NCI-H1694 (cell line): ENCODE data around the gene SWI5.
"Not testable (repeated sequence)": the region's sequence is repeated elsewhere in the genome, so short reads cannot be mapped to it uniquely, and the experiment has no call there.

Source experiments
- DNase-seq: peaks from one replicate; lab custom pipeline; 2025; lab: John Stamatoyannopoulos, UW

SWI5 gene

DNA sequence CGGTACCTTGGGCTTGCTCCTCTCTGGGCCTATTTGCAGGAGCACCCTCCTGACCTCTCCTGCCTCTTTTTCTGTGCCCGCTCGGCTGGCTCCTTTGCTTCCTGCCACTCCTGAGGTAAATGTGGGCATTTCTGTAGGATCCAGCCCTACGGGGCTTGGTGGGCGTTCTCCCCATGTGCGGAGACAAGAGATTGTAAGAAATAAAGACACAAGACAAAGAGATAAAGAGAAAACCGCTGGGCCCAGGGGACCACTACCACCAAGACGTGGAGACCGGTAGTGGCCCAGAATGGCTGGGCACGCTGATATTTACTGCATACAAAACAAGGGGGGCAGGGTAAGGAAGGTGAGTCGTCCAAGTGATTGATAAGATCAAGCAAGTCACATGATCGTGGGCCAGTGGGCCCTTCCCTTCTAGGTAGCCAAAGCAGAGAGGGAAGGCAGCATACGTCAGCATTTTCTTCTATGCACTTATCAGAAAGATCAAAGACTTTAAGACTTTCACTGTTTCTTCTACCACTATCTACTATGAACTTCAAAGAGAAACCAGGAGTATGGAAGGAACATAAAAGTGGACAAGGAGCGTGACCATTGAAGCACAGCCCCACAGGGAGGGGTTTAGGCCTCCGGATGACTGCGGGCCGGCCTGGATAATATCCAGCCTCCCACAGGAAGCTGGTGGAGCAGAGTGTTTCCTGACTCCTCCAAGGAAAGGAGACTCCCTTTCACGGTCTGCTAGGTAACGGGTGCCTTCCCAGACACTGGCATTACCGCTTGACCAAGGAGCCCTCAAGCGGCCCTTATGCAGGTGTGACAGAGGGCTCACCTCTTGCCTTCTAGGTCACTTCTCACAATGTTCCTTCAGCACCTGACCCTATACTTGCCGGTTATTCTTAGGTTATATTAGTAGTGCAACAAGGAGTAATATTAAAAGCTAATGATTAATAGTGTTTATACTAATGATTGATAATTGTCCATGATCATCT is 3.3 kb downstream of the SWI5 start:
- not testable (repeated sequence) for DNase-seq

DNA sequence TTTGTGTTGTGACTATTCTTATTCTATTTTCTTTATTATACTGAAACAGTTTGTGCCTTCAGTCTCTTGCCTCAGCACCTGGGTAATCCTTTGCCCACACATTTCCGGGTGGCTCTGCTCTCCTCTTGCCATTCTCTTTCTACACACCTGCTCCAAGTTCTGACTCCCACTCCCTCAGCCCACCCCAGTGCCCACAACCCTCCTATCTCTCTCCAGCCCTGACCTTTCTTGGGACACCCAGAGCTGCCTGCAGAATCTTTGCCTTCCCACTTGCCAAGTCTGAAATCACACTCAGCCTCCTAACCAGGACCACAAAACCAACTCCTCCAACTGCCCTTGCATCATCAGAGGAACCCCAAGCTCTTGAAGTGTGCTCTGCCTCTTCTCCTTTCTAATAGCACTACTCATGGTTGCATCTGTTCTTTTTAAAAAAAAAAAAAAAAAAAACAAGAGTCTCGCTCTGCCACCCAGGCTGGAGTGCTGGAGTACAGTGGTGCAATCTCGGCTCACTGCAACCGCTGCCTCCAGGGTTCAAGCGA is 4.1 kb downstream of the SWI5 start:
- DNase-seq: no peak

DNA sequence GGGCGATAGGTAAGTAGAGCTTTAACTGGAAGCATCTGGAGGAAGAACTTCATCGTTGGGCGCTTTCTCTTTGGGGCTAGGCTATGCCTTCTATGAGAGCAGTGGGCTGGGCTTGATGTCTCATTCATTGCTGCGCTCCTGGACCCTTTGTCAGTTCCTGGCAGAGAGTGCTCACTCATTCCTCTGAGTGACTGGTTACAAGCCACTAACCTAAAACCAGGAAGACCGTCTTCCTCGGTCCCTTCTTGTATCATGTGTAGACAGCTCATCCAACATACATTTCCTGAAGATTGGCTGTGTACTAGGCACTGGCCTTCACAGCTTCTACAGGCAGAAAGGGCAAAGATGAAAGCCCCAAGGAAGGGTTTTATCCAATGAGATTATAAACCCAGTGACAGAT is 6.4 kb downstream of the SWI5 start:
- no peak for DNase-seq

DNA sequence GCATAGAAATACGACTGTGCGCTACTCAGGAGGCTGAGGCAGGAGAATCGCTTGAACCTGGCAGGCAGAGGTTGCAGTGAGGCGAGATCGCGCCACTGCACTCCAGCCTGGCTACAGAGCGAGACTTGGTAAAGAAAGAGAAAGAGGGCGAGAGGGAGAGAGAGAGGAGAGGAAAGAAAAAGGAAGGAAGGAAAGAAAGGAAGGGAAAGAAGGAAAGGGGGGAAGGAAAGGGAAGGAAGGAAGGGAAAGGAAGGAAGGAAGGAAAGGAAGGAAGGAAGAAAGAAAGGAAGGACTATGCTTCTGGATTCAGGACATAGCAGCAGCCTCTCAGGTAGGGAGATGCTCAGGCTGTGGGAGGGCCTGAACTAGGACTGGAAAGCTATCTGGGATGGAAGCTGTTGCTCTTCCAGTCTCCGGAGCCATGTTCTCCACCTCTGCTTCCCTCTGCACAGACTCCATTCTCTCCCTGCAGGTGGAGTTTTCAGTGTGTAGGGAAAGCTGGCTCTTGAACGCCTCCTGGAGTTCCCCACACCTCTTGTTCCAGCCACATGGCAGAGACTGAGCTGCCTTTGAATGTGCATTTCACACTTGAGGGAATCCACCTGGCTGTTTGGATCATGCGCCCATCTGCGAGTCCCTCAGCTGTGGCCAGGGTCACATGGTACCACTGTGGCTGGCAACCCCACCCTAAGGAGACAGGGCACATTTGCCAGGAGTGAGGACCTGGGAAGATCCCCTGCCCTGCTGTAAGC is 9.1 kb downstream of the SWI5 start:
- DNase-seq: no peak

DNA sequence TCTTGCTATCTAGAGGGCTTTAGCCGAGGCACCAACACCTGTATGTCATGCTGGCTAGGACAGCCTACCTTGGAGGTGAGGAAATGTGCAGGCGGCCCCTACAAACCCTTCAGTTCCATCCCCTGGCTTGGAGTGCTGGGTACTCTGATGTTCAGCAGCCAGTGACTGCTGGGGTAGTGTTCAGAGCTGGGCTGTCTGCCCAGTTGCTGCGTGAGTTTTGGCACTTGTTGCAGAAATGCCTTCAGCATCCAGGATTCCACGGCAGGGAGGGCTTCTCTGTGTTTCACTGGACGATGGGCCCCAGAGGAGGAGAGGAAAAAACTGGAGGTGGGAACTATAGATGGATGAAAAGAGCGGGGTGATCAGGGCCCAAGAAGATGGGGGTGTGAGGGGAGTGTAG is 10.4 kb downstream of the SWI5 start:
- DNase-seq: no peak

DNA sequence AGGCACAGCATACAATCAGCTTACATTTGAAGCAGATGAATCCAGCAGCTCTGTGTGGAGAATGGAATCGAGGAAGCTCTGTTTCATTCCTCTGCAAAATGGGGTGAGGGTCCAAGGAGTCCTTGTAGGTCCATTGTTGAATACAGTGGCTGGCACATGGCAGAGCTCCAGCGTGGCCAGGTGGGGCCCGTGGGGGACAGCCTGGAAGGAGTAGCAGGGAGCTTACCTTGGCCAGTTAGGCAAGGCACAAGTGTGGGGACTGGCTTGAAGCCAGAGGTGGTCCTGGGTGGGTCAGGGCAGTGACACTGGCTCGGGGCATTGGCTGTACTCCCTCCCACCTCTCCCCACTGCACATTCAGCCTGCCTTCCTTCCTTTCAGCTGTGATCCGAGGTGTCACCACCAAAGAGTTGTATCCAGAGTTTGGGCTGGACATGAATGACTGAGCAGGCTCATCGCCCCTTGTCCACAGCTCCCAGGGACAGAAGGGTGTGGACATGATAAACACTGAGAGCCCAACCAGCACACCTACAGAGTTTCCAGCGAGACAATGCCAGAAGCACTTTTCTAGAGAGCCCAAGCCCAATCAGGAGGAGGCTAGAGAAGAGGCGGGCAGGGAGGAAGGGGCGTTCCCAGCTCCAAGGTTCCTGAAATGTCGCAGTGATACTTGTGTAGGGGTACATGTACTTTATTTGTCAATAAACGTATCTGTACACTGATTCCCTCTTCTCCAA is 12.4 kb downstream of the SWI5 start:
- no peak for DNase-seq

DNA sequence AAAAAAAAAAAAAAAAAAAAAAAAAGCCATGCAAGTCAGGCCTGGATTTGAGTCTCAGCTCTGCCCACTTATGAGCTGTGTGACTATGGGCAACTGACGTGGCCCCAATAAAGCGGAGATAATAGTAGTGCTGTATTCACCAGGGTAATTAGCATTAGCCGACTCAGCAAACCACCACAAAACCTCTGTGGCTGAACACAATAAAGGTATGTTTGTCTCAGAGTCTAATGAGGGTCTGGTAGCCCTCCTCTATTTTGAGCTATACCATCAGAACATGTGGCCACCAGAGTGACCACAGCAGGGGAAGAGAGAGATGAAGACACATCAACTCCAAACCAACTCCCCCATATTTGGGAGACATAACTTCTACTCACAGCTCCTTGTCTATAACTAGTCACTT is 15.9 kb downstream of the SWI5 start:
- no peak for DNase-seq

DNA sequence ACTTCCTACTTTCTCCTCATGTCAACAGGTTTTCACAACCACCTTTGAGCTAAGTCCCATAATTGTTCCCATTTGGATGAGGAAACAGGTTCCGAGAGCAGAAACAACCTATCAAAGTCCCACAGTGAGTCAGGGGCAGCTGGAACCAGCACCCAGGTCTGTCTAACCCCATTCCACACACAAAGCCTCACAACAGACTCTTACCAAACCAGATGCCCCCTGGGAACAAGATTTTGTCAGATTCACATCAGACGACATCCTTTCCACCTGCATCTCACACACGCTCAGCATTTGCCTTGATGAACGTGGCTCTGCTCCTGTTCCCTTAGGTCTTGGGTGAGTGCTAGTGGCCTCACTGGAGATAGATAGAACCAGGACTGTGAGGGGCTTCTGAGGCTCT is 17.0 kb downstream of the SWI5 start:
- DNase-seq: no peak

DNA sequence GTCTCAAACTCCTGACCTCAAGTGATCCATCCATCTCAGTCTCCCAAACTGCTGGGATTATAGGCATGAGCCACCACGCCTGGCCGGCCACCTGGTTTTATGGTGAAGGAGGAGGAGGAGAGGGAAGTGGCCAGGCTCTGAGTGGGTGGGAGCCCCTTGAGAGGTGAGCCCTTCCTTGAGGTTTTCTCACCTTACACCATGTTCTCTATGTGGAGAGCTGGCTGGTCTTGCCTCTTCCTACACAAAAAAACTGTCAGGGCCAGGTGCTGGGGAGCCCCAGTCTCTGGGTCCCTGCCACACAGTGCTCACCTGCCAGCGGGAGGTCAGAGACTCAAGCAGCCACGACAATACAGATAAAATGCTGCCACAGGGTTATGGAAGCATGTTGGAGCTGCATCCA is 18.1 kb downstream of the SWI5 start:
- no peak for DNase-seq

DNA sequence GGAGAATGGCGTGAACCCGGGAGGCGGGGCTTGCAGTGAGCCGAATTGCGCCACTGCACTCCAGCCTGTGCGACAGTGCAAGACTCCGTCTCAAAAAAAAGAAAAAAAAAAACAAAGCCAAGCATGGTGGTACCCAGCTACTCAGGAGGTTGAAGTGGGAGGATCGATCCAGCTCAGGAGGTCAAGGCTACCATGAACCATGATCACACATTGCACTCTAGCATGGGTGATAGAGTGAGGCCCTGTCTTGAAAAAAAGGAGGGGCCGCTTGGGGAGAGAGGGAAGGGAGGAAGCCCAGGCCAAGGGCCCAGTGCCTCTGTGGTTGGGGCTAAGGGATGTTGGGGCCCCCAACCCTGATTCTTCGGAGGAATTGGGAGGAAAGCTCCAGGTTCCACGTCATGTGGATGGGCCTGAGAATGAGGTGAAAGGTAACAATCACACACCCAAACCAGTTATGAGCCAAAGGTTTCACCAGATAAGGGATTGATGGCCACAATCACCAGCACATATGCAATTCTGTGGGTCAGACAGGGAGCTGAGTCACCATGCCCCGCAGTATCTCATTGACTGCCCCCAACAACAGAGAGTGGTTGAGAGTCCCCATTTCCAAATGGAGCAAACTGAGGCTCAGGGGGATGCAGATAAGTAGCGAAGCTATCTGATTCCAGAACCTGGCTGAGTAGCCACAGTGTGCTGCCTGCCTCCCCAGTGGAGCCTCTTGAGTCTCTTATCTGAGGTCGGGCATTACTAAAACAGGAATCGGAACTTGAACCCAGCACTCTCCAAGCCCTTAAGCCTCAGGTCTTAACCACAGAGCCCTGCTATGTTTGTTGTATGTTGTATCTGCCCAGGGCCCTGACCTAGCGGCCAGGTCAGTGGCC is 20.5 kb downstream of the SWI5 start:
- DNase-seq: no peak

DNA sequence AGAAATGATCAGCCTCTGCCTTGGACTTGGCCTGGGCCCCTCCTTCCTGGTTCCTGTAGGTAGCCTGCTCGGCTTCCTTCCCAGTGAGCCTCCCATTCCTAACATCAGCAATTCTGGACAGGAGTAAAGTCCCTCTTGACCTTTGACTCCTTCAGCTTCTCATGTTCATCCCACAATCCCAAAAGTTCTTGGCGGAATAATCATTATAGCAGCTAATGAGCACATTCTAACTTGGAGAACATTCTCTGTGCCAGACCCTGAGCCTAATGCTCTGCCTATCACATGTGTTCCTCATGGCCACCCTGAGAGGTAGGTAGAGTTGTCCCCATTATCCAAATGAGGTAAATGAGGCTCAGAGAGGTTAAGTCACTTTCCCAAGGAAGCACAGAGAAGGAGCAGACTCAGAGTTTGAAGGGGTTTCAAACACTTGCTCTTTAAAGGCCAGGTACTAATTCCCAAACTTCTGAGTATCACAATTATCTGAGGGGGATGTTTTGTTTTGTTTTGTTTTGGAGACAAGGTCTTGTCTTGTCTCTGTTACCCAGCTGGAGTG is 21.2 kb downstream of the SWI5 start:
- DNase-seq: no peak

DNA sequence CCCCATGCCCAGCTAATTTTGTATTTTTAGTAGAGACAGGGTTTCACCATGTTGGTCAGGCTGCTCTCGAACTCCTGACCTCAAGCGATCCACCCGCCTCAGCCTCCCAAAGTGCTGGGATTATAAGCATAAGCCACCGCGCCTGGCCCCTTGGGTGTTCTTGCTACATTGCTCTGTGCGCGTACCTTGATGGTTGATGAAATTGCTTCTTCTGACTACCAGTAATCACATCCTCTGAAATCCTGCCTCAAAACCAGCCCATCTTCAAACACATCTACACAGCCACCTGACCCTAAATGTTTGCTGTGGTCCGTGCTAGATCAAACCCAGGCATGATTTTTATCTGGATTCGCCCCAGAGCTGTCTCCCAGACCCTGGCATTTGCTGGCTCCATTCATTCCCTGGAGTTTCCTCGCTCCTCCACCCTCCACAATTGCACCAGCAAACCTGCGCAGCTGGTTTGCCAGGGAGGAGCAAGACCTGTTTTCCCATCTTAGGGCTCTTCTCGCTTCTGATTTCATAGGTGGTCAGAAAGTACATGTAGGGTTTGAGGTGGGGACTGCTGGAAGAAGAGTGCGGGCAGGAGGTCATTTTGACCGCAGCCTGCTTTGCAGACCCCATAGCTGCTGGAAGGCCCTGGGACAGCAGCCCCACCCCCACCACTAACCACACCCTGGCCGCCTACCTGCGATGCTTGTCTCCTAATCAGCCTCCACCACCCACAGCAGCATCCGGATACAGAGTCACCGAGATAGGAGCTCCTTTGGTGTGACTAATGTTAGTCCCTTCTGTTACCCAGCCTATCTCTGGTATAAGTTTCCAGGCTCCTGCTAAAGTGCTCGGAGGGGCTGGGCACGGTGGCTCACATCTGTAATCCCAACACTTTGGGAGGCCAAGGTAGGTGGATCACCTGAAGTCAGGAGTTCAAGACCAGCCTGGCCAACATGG is 22.7 kb downstream of the SWI5 start:
- no peak for DNase-seq

DNA sequence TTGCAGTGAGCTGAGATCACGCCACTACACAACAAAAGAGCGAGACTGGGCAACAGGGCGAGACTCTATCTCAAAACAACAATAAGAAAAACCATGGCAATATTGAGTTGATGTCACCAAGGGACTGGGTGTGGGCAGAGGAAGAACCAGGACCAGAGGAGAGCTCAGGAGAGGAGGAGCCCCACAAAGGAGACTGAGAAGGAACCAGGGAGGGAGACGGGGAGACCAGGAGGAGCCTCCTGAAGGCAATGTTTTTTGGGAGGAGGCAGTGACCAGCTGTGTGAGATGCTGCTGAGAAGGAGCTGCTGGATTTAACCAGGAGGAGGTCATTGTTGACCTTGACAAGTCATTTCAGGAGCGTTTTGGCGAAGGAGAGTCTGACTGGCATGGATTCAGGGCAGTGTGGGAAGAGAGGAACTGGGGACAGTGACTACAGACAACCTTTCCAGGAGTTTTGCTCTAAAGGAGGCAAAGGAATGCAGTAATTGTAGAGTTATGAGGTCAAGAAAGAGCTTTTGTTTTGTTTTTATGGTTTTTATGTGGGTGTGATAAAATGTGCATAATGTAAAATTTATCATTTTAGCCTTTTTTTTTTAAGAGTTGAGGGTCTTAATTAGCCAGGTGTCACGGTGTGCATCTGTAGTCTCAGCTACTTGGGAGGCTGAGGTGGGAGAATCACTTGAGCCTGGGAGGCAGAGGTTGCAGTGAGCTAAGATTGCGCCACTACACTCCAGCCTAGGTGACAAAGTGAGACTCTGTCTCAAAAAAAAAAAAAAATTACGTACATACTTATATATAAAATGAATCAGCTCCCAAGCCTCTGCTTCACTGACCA is 28.3 kb downstream of the SWI5 start:
- DNase-seq: no peak

DNA sequence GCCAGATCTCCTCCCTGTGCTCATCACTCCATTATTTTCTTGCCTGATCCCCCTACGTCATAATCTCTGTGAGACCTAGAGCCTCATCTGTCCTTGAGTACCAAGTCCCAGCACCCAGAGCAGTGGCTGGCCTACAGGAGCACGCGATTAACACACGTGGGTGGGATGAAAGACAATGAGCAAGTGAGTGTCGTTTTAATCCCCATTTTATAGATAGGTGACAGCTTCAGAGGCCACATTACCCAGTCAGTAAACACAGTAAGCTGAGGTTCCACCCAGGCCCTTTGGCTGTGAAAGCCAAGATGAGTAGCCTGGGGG is 28.9 kb downstream of the SWI5 start:
- no peak for DNase-seq

DNA sequence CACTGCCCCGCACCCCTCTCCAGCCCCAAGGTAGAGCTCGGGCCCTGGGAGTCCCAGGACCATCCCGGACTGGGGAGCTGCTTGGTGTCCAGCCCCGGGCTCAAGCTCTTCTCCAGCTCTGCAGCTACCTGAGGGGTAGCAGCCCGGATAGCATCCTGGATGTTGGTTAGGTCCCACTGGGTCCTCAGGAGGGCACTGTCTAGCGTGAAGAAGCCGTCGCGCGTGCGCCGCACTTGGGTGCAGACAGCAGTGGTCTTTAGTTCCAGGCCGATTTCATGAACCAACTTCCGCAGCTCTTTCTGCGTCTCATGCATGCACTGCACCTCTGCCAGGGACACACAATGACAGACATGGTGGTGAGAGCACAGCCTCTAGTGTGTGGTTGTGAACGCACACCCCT is 33.5 kb downstream of the SWI5 start:
- DNase-seq: no peak

DNA sequence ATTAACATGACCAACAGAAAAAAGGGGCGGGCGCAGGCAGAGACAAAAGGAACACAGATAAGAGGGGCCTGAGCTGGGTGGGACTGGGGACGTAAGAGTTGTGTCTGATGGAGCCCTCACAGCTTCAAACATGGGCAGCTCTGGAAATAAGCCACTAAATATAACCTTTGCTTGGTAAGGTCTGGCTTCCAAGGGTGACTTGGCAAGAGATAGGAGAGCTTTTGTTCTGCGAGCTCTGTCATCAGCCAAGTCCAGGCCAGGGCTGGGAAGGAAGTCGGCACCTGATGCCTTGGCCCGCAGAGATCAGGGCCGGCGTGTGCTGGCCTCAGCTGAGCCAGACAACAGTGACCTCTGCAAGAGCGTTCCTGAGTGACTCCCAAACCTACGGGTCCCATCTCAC is 34.4 kb downstream of the SWI5 start:
- no peak for DNase-seq

DNA sequence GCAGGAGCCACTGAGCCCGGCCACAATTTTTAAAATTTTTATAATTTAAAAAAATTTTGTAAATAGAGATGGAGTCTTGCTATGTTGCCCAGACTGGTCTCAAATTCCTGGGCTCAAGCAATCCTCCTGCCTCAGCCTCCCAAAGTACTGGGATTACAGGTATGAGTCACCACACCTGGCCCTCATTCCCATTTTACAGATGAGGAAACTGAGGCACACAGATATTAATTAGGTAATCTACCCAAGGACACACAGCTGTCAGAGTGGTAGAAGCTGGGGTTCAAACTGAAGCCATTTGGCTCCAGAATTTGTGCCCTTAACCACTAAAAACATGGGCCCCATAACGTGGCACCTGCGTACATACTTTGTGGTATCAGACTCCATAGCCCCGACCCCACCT is 38.6 kb downstream of the SWI5 start:
- DNase-seq: no peak

DNA sequence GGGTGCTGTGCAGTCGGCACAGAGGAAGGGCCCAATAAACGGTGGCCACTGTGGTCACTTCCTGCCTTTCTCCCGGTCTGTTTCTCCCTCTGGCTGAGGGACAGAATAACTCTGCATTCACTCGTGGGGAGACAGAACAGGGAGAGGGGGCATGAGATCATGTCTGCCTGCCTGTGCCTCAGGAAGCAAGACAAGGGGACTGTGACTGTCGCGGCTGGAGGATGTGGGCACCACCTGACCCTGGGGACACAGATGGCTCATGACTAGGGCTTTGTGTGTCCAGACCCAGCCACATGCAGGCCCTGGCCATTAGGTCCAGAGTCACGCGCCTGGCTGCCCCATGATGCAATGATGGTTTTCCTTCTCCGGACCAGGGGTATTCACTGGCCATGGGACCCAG is 40.3 kb downstream of the SWI5 start:
- no peak for DNase-seq

DNA sequence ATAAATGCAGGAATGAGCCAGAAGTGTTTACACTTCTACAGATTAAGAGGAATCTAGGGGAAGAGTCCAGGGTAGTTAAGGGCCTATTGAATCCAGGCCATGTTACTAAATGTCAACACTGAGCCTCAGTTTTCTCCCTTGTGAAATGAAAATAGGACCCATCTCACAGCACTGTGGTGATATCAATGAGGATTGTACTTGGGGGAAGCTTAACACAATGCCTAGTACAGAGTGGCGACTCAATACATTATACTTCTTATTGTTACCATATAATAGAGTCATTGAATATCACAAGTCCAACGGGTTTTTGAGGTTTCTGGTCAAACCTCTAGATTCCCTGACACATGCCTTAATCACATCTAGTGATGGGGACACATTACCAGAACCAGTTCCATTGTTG is 41.6 kb downstream of the SWI5 start:
- DNase-seq: no peak
